Natural killer cell (primary cell): Measurements from ENCODE around the gene PROX1. TPM values are rescaled to one million over a fixed set of nuclear protein-coding genes. Genes with fewer than 3 reads are reported as not detected.

Source experiments
- ATAC-seq, 3 donors: fragments of 150-1000 bp in 2 of 3; fragments of 200-7000 bp in 1 of 3; cut with Tn5 transposase; 1 replicate in 1 of 3; 2 replicates in 2 of 3; pipeline ENCODE4 v1.10.0; 2021; ENCODE audit warnings: mild to moderate bottlenecking in 2 of 3, moderate library complexity in 2 of 3
- DNase-seq, 2 donors: peaks; one replicate each; pipeline versions ENCODE4 v3.0.0 to v3.0.0-alpha.2; 2013 to 2021; ENCODE audit warnings: mixed read lengths in 1 of 2
- H3K27ac ChIP-seq: one replicate; pipeline ENCODE4 v1.5.1; 2013; ENCODE audit warnings: mild to moderate bottlenecking, low read length
- H3K27me3 ChIP-seq: one replicate; pipeline ENCODE4 v1.6.1; 2013; ENCODE audit warnings: low read length; ENCODE audit not compliant: control insufficient read depth, insufficient read depth
- H3K36me3 ChIP-seq: one replicate; pipeline ENCODE4 v1.6.1; 2013; ENCODE audit warnings: low read length; ENCODE audit not compliant: control insufficient read depth, insufficient read depth
- H3K4me1 ChIP-seq: one replicate; pipeline ENCODE4 v1.6.1; 2013; ENCODE audit warnings: low read length; ENCODE audit not compliant: control insufficient read depth, insufficient read depth
- H3K4me3 ChIP-seq: one replicate; pipeline ENCODE4 v1.5.1; 2013; ENCODE audit warnings: low read length
- H3K9me3 ChIP-seq: one replicate; pipeline ENCODE4 v1.6.1; 2013; ENCODE audit warnings: low read length; ENCODE audit not compliant: control insufficient read depth, insufficient read depth
- H3K27ac Mint-ChIP-seq, 2 donors: one replicate each; pipeline ENCODE4 v1.8.0; 2022; ENCODE audit warnings: mild to moderate bottlenecking in 2 of 2, mixed read lengths in 2 of 2, moderate library complexity in 1 of 2
- H3K27me3 Mint-ChIP-seq, 2 donors: one replicate each; pipeline ENCODE4 v1.8.0; 2022; ENCODE audit warnings: low read depth in 2 of 2, mixed read lengths in 2 of 2
- H3K36me3 Mint-ChIP-seq: one replicate; pipeline ENCODE4 v1.8.0; 2022; ENCODE audit warnings: mixed read lengths
- H3K4me1 Mint-ChIP-seq, 2 donors: one replicate each; pipeline ENCODE4 v1.8.0; 2022; ENCODE audit warnings: mixed read lengths in 2 of 2
- H3K4me3 Mint-ChIP-seq: one replicate; pipeline ENCODE4 v1.8.0; 2022; ENCODE audit warnings: mild to moderate bottlenecking, moderate library complexity, mixed read lengths
- H3K9me3 Mint-ChIP-seq, 2 donors: one replicate each; pipeline ENCODE4 v1.8.0; 2022; ENCODE audit warnings: mixed read lengths in 2 of 2
- CTCF ChIP-seq: fragments of 200-600 bp; IDR thresholded peaks from one replicate; pipeline ENCODE4 v1.8.0; 2022; ENCODE audit warnings: antibody characterized with exemption
- WGBS: methylation state at CpG from one replicate; pipeline ENCODE4 v1.1.7; 2013; ENCODE audit warnings: missing lambda C conversion rate; ENCODE audit not compliant: insufficient coverage; 5-methylcytosine and 5-hydroxymethylcytosine counted together
- intact Hi-C: fragments of 100-400 bp; cut with micrococcal nuclease; formaldehyde crosslinking; loops from one replicate; pipeline ENCODE4 v1.14.2; 2022
- total RNA-seq, 4 donors: library from RNA; stranded (reverse); fragments of 120-200 nt in 1 of 4; gene quantifications; one replicate each; pipeline versions ENCODE4 v1.2.3 to v1.2.4, GENCODE V29; 2013 to 2022

The PROX1 gene
- total RNA-seq, 3 donors from 2014 or later (not counting 1 experiment from before 2014, with no cell fraction given): not detected

- Histone ChIP-seq H3K27me3 (no peaks in the 10 kb centered on the region), H3K27ac (no peak overlapping the region), H3K9me3 (no peaks in the 10 kb centered on the region), H3K4me1 (no peaks in the 10 kb centered on the region), H3K4me3 (no peak overlapping the region), H3K36me3 (no peaks in the 10 kb centered on the region)
- DNase-seq: no peak
- Mint-ChIP-seq H3K9me3 (no peaks in the 10 kb centered on the region), H3K4me1 (no peaks in the 10 kb centered on the region), H3K4me3 (no peak overlapping the region), H3K36me3 (no peaks in the 10 kb centered on the region), H3K27me3 (peaks cover 7 to 15% of the 10 kb centered on the region in 2 donors), H3K27ac (no peak overlapping the region)
- no peak for TF ChIP-seq CTCF
- ATAC-seq: no peak
- intact Hi-C loops: no loop called here
- 86% methylated on average over 24 of the region's 24 CpGs for WGBS
Observed at GRCh38 chr1:213997038-213997771, 9.4 kb downstream of the PROX1 start.

DNA sequence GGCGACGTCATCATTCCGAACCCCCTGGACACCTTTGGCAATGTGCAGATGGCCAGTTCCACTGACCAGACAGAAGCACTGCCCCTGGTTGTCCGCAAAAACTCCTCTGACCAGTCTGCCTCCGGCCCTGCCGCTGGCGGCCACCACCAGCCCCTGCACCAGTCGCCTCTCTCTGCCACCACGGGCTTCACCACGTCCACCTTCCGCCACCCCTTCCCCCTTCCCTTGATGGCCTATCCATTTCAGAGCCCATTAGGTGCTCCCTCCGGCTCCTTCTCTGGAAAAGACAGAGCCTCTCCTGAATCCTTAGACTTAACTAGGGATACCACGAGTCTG, 10.0 kb downstream of the PROX1 start:
- 87% methylated on average over 13 of the region's 13 CpGs for WGBS
- no peak overlapping the region for H3K4me3 ChIP-seq
- H3K27me3 Mint-ChIP-seq: peaks cover 4 to 9% of the 10 kb centered on the region in 2 donors
- ATAC-seq (no peak), DNase-seq (no peak)
- no peaks in the 10 kb centered on the region for H3K4me1 Mint-ChIP-seq
- no peaks in the 10 kb centered on the region for H3K27me3 ChIP-seq
- H3K27ac Mint-ChIP-seq: no peak overlapping the region
- intact Hi-C loops: no loop called here
- no peak overlapping the region for H3K27ac ChIP-seq
- no peak for TF ChIP-seq CTCF
- H3K36me3 ChIP-seq: no peaks in the 10 kb centered on the region
- H3K4me3 Mint-ChIP-seq: no peak overlapping the region
- H3K36me3 Mint-ChIP-seq: no peaks in the 10 kb centered on the region
- H3K9me3 Mint-ChIP-seq: no peaks in the 10 kb centered on the region
- no peaks in the 10 kb centered on the region for H3K4me1 ChIP-seq
- no peaks in the 10 kb centered on the region for H3K9me3 ChIP-seq

GRCh38 chr1:213998785-213999184, 11.0 kb downstream of the PROX1 start:
- Histone ChIP-seq H3K27me3 (no peaks in the 10 kb centered on the region), H3K4me3 (no peak overlapping the region), H3K27ac (no peak overlapping the region), H3K9me3 (no peaks in the 10 kb centered on the region), H3K4me1 (no peaks in the 10 kb centered on the region), H3K36me3 (no peaks in the 10 kb centered on the region)
- TF ChIP-seq CTCF: no peak
- Mint-ChIP-seq H3K36me3 (no peaks in the 10 kb centered on the region), H3K9me3 (no peaks in the 10 kb centered on the region), H3K4me1 (no peaks in the 10 kb centered on the region), H3K27ac (no peak overlapping the region), H3K4me3 (no peak overlapping the region), H3K27me3 (peaks cover 3% of the 10 kb centered on the region in 2 donors)
- WGBS: 97% methylated on average over 4 of the region's 6 CpGs
- DNase-seq (no peak), ATAC-seq (no peak)
- intact Hi-C loops: no loop called here

GRCh38 chr1:213999732-214000131, 12.0 kb downstream of the PROX1 start:
- H3K4me1 ChIP-seq: no peaks in the 10 kb centered on the region
- Mint-ChIP-seq H3K27me3 (no peaks in the 10 kb centered on the region), H3K4me1 (no peaks in the 10 kb centered on the region), H3K36me3 (no peaks in the 10 kb centered on the region), H3K27ac (no peak overlapping the region), H3K9me3 (no peaks in the 10 kb centered on the region), H3K4me3 (no peak overlapping the region)
- no peaks in the 10 kb centered on the region for H3K36me3 ChIP-seq
- 100% methylated on average over 1 of the region's 2 CpGs for WGBS
- DNase-seq: no peak
- intact Hi-C loops: no loop called here
- ATAC-seq: no peak
- no peaks in the 10 kb centered on the region for H3K27me3 ChIP-seq
- H3K27ac ChIP-seq: no peak overlapping the region
- TF ChIP-seq CTCF: no peak
- no peak overlapping the region for H3K4me3 ChIP-seq
- H3K9me3 ChIP-seq: no peaks in the 10 kb centered on the region
